KMS-11 (cell line): Measurements from ENCODE around the gene RAB28.

ENCODE experiments used
- H2AFZ ChIP-seq: fragments of 200-600 bp; sonication (generic); 2 replicates; pipeline ENCODE4 v1.6.1; 2016; ENCODE audit warnings: antibody characterized with exemption, mixed run types, low read depth
- H3K27ac ChIP-seq: fragments of 200-600 bp; sonication (generic); 2 replicates; pipeline ENCODE4 v1.6.1; 2016; ENCODE audit warnings: mild to moderate bottlenecking, mixed run types
- H3K27me3 ChIP-seq: fragments of 200-600 bp; sonication (generic); 2 replicates; pipeline ENCODE4 v1.6.1; 2017; ENCODE audit warnings: mild to moderate bottlenecking, low read depth, mixed run types, moderate library complexity; ENCODE audit not compliant: insufficient read depth
- H3K36me3 ChIP-seq: fragments of 200-600 bp; sonication (generic); 2 replicates; pipeline ENCODE4 v1.6.1; 2017; ENCODE audit warnings: mild to moderate bottlenecking, mixed run types; ENCODE audit not compliant: insufficient read depth
- H3K4me1 ChIP-seq: fragments of 200-600 bp; sonication (generic); 2 replicates; pipeline ENCODE4 v1.6.1; 2016; ENCODE audit warnings: mild to moderate bottlenecking, low read depth, mixed run types; ENCODE audit not compliant: poor library complexity, severe bottlenecking
- H3K4me2 ChIP-seq: fragments of 200-600 bp; sonication (generic); 2 replicates; pipeline ENCODE4 v1.7.0; 2016; ENCODE audit warnings: mild to moderate bottlenecking, mixed run types
- H3K4me3 ChIP-seq: fragments of 200-600 bp; sonication (generic); IDR thresholded peaks from 2 replicates; pipeline ENCODE4 v1.6.1; 2017; ENCODE audit warnings: low read depth, low read length, mixed read lengths; ENCODE audit not compliant: insufficient read depth
- H3K79me2 ChIP-seq: fragments of 200-600 bp; sonication (generic); 2 replicates; pipeline ENCODE4 v1.6.1; 2016; ENCODE audit warnings: low read depth, mixed run types; ENCODE audit not compliant: insufficient read depth
- H3K9ac ChIP-seq: fragments of 200-600 bp; sonication (generic); 2 replicates; pipeline ENCODE4 v1.6.1; 2016; ENCODE audit warnings: mild to moderate bottlenecking, mixed run types
- H4K20me1 ChIP-seq: fragments of 200-600 bp; sonication (generic); 2 replicates; pipeline ENCODE4 v1.6.1; 2016; ENCODE audit warnings: mild to moderate bottlenecking, mixed run types; ENCODE audit not compliant: insufficient read depth
- TF ChIP-seq, protein P1 (sequence below): fragments of 200-600 bp; sonication (generic); conservative IDR thresholded peaks from 2 replicates; pipeline ENCODE4 v1.6.1; 2017; ENCODE audit warnings: low read depth, mild to moderate bottlenecking, antibody characterized with exemption, low read length, moderate library complexity, mixed read lengths

The RAB28 gene

DNA sequence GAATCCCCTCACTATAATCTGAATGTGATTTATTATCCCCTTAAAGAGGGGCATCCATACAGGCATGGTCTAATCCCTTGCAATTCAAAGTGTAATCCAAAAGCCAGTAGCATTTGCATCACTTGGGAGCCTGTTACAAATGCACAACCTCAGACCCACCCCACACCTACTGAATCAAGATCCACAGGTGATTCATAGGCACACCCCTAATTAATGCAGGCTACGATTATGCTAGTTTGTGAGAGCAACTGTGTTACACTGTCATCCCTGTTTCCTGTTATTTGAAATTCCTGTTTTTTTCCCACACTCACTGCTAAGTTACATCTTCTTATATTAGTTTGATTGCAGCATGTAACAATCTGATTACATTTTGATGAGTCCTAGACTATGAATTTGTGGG, 120.0 kb downstream of the RAB28 start:
- Histone ChIP-seq H4K20me1 (no peaks in the 10 kb centered on the region), H3K79me2 (no peaks in the 10 kb centered on the region), H3K36me3 (0 out of 2 replicates have a peak, but pooled peaks cover 5% of the 10 kb centered on the region), H3K27ac (no peak overlapping the region), H3K27me3 (no peaks in the 10 kb centered on the region), H3K4me3 (no peak overlapping the region), H3K4me1 (no peaks in the 10 kb centered on the region), H3K9ac (no peak overlapping the region), H2AFZ (no peak overlapping the region), H3K4me2 (no peak overlapping the region)
- TF ChIP-seq, protein P1, sequence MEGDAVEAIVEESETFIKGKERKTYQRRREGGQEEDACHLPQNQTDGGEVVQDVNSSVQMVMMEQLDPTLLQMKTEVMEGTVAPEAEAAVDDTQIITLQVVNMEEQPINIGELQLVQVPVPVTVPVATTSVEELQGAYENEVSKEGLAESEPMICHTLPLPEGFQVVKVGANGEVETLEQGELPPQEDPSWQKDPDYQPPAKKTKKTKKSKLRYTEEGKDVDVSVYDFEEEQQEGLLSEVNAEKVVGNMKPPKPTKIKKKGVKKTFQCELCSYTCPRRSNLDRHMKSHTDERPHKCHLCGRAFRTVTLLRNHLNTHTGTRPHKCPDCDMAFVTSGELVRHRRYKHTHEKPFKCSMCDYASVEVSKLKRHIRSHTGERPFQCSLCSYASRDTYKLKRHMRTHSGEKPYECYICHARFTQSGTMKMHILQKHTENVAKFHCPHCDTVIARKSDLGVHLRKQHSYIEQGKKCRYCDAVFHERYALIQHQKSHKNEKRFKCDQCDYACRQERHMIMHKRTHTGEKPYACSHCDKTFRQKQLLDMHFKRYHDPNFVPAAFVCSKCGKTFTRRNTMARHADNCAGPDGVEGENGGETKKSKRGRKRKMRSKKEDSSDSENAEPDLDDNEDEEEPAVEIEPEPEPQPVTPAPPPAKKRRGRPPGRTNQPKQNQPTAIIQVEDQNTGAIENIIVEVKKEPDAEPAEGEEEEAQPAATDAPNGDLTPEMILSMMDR: no peak

GRCh38 chr4:13359809-13360208, 124.3 kb downstream of the RAB28 start:
- no peaks in the 10 kb centered on the region for H3K27me3 ChIP-seq
- no peak overlapping the region for H3K27ac ChIP-seq
- H3K4me1 ChIP-seq: no peaks in the 10 kb centered on the region
- TF ChIP-seq, protein P1: no peak
- H3K4me2 ChIP-seq: no peak overlapping the region
- no peak overlapping the region for H3K4me3 ChIP-seq
- H3K36me3 ChIP-seq: no peaks in the 10 kb centered on the region
- no peak overlapping the region for H3K9ac ChIP-seq
- H4K20me1 ChIP-seq: no peaks in the 10 kb centered on the region
- no peak overlapping the region for H2AFZ ChIP-seq
- H3K79me2 ChIP-seq: no peaks in the 10 kb centered on the region

GRCh38 chr4:13355111-13355880, 128.8 kb downstream of the RAB28 start:
- no peak overlapping the region for H3K27ac ChIP-seq

GRCh38 chr4:13349096-13349495, 135.0 kb downstream of the RAB28 start:
- no peak overlapping the region for H2AFZ ChIP-seq
- no peak overlapping the region for H3K4me3 ChIP-seq
- no peaks in the 10 kb centered on the region for H4K20me1 ChIP-seq
- TF ChIP-seq, protein P1: no peak
- no peak overlapping the region for H3K27ac ChIP-seq
- no peak overlapping the region for H3K9ac ChIP-seq
- no peaks in the 10 kb centered on the region for H3K79me2 ChIP-seq
- H3K27me3 ChIP-seq: no peaks in the 10 kb centered on the region
- H3K36me3 ChIP-seq: no peaks in the 10 kb centered on the region
- H3K4me1 ChIP-seq: peaks cover 5% of the 10 kb centered on the region
- no peak overlapping the region for H3K4me2 ChIP-seq

More at GRCh38 chr4:13355111-13355880, 128.8 kb downstream of the RAB28 start:
- Histone ChIP-seq H4K20me1 (no peaks in the 10 kb centered on the region), H3K36me3 (no peaks in the 10 kb centered on the region), H3K4me3 (no peak overlapping the region), H3K79me2 (no peaks in the 10 kb centered on the region), H3K27me3 (no peaks in the 10 kb centered on the region), H3K4me1 (no peaks in the 10 kb centered on the region), H2AFZ (no peak overlapping the region), H3K9ac (no peak overlapping the region), H3K4me2 (no peak overlapping the region)
- TF ChIP-seq, protein P1: no peak
